G401.6 (cell line): Measurements from ENCODE around the gene CECR2.
"Not testable (repeated sequence)": the region's sequence is repeated elsewhere in the genome, so short reads cannot be mapped to it uniquely, and the experiment has no call there.

Experiments used
- FAIRE-seq: peaks from 2 replicates; lab custom pipeline; 2012; peaks lifted over from hg19 to GRCh38; lab: Jason Lieb, UNC

CECR2 gene

DNA sequence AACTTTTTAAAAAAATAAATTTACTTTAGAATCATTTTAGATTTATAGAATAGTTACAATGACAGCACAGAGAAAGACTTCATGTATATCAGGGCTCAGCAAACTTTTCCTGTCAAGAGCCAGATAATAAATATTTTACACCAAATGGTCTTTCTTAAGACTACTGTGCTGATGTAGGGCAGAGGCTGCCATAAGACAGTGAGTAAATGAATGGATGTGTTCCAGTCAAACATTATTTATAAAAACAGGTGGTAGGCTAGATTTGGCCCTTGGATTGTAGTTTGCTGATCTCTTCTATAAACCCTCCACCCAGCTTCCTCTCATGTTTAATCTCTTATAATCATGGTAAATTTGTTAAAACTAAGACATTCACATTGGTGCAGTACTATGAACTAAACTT is 33.0 kb downstream of the CECR2 start:
- no peak for FAIRE-seq

DNA sequence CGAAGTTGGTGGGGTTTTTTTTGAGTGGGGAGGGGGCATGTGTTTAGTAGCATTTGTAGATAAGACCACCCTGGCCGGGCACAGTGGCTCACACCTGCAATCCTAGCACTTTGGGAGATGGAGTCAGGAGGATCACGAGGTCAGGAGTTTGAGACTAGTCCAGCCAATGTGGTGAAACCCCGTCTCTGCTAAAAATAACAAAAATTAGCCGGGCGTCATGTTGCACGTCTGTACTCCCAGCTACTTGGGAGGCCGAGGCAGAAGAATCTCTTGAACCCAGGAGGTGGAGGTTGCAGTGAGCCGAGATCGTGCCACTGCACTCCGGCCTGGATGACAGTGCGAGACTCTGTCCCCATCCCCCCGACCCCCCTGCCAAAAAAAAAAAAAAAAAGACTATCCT is 34.6 kb downstream of the CECR2 start:
- FAIRE-seq = no peak

DNA sequence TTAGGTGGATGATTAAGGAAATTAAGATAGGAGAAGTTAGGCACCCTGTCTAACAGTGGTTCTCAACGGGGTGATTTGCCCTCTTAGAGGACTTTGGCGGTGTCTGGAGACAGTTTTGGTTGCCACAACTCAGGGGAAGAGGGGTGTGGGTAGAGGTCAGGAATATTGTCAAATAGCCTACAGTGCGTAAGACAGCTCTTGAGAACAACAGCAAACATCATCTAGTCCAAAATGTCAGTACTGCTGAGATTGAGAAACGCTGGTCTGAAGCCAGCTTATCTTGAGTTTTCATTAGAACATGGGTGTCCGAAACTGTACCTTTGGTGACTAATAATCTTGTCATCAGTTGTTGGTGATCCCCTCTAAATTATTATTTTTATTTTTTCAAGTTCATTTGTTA is 38.4 kb downstream of the CECR2 start:
- FAIRE-seq = no peak

DNA sequence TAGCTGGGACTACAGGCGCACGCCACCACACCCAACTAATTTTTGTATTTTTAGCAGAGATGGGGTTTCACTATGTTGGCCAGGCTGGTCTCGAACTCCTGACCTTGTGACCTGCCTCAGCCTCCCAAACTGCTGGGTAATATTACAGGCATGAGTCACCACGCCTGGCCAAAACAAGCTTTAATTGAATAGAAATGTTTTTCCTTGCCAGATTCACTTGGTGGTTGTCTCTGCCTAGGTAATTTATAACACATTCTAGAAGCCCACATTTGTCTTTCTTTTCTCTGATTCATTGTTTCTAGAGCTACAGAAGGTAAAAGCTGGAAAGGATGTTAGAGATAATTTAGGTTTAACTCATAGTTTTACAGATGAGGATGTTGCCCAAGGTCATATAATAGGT is 41.3 kb downstream of the CECR2 start:
- no peak for FAIRE-seq

DNA sequence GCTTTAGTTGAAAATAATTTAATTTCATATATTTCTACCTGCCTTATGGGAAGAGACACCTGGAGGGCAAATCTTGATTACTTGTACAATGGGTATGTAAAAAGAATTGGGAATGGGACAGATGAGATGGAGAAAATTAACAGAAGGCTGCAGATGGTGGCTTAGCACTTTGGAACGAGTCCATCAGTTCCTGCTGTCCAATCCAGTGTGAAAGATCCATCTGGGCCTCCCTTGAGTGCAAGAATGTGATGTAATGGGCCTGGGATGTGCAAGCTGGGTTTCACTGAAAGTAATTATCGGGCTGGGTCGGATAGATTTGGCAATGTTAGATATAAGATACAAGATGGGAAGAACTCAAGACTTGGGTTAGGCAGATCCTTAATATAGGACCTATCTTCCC is 42.0 kb downstream of the CECR2 start:
- no peak for FAIRE-seq

DNA sequence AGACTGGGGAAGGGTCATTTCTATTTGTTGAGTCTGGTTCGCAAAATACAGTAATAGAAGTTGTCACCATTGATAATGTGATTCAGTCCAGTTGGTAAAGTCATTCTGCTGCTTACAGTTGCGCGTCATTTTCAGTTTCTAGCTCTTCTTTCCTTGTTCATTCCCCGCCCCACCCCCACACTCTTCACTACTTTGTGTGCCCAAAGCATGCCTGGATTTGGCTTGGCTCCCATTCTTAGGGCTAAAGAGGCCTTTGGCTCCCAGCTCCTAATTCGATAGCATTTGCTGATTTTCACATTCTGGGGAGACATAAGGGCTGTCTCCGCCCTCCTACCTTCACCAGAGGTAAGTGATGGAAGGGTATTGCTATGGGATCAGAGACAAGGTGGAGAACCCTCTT is 43.0 kb downstream of the CECR2 start:
- FAIRE-seq = no peak

DNA sequence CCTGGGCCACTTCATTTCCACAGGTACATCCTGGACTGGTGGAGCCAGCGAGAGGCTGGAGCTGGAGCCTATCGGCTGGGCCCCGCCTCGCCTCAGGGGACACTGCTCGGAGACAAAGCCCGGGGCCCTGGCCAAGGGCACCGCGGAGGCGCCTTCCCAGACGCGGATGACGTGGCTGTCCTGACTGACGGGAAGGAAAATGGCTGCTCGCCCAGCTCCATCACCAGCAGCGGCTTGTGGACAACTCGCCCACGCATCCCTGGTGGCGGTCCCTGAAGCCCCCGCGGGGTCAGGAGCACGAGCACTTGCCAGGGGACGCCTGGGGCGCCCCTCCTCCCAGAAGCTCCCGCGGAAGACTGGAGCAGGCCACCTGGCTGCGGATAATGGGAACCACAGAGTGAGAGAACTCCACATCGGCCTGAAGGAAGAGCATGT is 49.6 kb downstream of the CECR2 start:
- FAIRE-seq = no peak

DNA sequence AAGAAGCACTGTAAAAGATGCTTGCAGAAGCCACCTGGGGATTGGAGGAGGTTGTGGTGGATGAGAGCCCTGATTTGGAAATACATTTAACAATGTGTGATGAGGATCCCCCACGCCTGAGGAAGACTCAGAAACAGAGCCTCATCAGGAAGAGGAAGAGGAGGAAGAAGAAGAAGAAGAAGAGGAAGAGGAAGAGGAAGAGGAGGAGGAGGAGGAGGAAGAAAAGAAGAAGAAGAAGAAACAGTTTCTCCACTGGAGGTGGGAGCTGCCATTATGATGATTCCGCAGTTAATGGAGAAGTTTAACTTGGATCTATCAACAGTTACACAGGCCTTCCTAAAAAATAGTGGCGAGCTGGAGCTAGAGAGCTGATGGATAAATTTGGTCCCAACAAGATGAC is 50.1 kb downstream of the CECR2 start:
- no peak for FAIRE-seq

DNA sequence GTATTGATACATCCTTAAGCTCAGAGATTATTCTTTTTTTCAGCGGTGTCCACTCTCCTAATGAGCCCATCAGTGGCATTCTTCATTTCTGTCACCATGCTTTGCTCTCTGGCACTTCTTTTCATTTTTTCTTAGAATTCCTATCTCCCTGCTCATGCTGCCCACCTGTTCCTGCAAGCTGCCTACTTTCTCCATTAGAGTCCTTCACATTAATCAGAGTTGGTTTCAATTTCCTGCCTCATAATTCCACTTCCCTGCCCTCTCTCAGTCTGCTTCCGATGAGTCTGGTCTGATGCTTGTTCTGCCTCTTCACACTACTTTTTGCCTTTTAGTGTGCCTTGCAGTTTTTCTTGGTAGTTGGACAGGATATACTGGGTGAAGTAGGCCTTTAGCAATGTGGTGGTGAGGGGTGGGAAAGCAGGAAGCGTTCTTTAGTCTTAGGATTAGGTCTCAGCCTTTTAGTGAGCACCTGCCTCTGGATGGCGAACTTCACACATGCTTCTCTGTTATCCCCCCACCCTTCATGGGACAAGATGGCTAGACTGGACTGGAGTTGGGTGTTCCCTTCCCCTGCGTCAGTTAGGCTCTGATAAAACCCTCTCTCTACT is 53.6 kb downstream of the CECR2 start:
- FAIRE-seq = no peak

DNA sequence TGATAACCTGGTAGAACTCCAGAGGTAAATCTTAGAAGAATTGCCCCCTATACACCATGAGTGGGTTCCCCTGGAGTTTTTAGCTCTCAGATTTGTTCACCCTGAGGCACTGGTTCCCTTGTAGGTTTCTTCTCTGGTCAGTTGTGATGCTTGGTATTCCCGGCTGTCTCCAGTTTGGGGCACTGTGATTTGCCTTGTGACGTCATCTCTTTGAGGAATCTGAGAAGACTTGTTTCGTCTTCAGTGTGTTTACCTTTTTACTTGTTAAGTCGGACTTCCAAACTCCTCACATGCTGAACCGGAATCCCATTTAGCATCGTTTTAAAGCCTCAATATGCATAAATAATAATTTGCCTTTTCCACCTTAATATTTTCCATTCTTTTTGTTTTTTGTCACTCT is 54.4 kb downstream of the CECR2 start:
- FAIRE-seq = no peak

DNA sequence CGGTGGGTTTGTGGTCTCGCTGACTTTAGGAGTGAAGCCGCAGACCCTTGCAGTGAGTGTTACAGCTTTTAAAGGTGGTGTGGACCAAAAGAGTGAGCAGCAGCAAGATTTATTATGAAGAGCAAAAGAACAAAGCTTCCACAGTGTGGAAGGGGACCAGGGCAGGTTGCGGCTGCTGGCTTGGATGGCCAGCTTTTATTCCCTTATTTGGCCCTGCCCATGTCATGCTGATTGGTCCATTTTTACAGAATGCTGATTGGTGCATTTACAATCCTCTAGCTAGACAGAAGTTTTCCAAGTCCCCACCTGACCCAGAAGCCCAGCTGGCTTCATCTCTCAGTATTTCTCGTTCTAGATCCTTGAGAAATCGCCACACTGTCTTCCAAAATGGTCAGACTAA is 58.3 kb downstream of the CECR2 start:
- not testable (repeated sequence) for FAIRE-seq

DNA sequence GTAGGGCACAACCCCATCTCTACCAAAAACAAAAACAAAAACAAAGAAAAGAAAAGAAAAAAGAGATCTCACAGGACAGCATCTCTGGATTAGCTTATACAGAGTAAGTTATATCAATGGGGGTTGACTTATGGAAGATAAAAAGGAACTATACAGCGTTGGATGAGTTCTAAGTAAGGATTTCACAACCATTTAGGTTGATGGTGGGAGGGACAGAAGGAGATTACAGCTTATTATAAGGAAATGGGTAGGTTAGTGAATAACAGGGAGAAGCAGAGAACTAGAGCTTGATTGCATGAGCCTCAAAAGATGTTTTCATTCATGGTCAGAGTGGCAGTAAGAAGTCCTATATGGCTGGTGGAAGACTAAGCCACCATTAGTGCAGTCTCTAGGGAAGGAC is 60.3 kb downstream of the CECR2 start:
- FAIRE-seq = no peak

DNA sequence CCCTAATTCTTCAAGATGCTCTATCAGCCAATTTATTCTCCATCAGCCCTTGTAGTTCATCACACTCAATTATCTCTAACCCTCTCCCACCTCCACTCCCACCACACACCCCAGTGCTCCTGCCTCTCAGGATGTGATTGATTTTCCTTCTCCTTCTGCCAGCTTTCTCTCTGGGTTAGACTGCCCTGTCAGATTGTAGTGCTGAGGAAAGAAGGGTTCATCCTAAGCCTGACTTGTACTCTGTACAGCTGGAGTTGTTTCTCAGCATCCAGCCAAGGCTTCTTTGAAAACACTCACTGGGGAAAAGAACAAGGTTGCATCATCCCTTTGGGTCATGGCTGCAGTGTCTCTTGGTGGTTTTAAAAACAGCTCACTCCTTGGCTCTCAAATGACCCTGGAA is 61.2 kb downstream of the CECR2 start:
- no peak for FAIRE-seq

DNA sequence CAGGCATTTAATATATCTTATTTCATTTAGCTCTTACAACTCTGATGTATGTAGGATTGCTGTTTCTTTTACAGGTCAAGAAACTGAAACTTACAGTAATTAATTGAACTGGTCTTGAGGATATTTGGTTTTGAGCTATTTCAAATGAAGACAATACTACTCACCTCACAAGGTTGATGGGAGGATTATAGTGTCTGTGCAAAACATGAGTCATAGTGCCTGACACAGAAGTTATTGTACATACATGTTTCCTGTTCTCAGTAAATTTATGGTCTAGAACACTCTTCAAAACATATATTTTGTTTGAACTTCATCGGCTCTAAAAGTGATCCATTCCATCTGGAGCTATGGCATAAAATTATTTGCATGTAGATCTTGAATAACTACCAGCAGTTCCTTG is 61.9 kb downstream of the CECR2 start:
- no peak for FAIRE-seq

DNA sequence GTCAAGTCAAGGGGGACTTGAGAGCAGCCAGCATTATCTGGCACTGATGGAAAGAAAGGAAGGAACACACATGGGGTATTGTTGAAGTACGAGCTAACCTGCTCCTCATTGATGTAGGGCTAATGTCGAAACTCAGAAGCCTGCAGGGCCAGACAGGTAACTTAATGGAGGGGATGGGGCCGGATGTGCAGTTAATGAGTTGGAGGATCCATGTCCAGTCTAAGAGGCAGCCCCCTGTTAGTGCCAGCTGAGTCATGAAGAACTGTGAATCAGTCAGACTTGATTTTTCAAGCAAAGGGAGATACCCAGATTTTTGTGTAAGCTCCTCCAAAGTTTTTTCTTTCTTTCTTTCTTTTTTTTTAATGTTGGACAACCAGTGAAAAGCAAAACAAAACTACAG is 65.6 kb downstream of the CECR2 start:
- no peak for FAIRE-seq

DNA sequence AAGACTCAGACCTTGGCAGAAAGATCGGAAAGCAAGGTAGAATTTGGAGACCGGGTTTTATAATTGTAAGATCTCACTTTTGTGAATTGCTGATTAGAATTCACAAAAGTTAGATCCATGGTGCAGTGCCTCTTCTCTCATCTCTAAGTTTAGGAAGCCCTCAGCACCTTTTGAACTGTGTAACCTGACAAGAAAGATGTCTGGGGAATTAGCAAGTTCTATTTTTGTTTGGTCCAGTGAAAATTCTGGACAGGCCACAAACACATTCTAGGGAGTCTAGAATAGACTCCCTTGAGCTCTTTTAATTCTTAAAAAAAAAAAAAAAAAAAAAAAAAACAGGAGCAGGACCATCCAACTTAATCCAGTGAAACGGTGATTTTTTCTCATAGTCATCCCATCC is 66.1 kb downstream of the CECR2 start:
- no peak for FAIRE-seq

DNA sequence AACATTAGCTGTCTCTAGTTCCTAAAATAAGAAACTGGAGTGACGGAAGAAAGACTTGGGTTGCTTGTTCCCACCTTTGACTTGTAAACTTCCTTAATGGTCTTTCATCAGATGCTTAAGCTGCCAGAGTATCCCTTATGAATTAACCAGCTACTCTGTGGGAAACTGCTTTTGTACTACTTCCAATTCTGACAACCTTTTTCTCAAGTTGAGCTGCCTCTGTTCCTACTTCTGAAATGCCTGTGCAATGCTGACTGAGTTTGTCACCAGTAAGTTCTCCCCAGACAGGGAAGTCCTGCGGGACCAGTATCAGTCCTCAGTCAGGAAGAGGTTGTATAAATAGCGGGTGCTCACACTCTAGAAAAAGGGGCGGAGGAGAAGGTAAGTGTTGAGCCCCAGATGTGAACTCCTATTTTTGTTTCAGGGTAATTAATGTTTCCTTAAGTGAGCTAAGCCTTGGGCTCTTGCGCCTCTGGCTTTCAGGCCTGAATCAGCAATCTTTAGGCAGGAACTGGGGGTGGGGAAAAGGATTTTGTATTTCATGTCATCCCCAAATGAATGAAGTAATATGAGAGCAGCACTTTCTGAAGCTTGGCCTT is 67.2 kb downstream of the CECR2 start:
- FAIRE-seq = no peak

DNA sequence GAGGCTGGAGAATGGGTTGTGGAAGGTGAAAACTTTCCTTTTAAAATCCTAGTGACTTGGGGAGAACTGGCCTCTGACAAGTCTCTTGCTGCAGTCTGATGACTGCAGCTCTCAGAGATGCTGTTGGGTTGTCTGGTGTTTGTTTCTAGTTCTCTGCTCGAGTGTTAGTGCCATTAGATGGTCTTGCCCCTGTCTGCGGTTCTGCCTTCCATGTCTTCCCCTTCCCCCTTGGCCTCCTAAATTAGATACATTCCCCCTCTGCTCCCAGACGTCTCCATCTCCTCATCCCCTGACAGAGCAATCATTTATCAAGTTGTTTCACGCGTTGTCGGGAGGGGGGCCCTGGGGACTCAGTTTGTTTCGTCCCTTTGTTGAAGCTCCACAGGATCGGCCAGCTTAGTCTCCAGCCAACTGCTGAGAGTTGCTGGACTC is 67.7 kb downstream of the CECR2 start:
- no peak for FAIRE-seq

DNA sequence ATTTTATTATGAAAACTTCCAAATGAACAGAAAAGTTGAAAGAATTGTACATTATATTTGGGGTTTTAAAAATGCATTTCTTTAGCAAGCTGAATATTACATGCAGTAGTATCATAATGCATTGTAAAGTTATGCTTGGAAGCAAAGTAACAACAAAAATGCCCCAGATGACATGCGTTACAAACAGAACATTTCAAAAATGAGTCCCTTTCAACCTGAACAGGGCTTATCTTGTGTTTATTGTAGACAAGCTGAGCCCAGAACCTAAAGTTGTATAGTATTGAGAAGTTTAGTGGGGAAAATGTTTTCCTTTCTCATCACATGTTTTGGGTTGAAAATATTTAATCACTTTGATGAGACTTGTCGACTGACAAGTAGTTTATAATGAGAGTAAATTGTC is 68.8 kb downstream of the CECR2 start:
- no peak for FAIRE-seq

DNA sequence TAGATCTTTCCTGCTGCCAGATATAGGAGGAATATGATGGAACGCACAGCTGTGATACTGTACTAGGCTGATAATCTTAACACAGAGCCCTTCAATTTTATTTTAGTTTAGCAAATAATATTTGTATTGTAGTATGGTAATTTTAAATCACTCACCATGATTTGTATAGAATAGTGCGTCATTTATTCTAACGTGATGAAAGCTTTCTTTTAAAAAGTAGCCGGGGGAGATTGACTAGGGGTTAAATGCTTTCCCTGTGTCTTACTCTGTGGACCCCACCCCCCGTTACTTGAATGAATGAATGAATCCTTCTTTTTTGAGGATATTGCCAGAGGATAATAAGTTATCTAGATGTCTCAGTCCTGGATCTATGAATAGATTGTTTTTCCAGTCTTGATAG is 72.1 kb downstream of the CECR2 start:
- FAIRE-seq = no peak

DNA sequence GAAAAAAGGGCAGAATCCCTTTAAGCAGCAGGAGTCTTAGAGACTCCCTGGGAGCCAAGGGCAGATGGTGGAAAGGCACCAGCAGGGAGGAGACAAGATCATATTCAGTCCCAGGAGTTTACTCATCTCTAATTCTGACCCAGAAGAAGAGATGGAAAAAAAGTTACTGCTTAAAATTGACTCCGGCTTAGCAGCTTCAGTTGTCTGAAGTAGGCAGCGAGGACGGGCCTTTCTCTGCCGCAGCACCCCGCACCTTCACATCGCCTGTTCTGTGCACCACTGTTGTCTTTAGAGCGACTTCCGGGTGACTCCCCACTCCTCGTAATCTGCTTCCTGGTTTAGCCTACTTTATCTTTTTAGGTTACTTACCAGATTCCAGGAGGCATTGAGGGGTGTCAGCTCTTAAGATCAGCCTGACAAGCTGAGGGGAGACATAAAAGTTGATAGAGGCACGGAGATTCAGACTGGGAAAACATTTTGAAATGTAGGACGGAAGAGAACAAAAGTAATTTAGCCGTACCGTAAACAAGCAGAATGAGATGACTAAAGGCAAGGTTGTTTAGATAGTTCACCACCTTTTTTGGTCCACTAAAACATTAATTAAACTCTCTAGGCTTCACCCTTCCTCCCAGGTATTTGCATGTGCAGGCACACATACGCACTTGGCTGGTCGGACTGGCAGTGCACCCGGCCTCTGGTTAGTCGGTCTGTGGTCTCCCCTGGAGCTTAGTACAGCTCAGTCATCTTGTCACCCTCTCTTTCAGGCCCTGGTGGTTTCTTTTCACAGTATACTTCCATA is 74.3 kb downstream of the CECR2 start:
- no peak for FAIRE-seq

DNA sequence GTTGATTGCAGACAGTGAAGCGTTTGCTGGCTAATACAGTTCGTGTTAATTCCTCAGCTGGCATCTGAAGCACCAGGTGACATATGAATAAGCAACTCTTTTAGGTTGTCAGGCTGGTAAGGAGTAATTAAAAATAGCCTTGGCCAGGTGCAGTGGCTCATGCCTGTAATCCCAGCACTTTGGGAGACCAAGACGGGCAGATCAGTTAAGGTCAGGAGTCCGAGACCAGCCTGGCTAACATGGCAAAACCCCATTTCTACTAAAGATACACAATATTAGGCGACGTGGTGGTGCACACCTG is 74.9 kb downstream of the CECR2 start:
- FAIRE-seq = no peak

DNA sequence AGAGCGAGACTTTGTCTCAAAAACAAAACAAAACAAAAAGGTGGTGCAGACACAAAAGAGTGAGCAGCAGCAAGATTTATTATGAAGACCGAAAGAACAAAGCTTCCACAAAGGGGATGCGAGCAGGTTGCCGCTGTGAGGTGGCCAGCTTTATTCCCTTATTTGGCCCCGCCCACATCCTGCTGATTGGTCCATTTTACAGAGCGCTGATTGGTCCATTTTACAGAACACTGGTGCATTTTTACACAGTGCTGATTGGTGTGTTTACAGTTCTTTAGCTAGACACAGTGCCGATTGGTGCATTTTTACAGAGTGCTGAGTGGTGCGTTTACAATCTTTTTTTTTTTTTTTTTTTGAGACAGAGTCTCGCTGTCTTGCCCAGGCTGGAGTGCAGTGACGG is 77.4 kb downstream of the CECR2 start:
- FAIRE-seq = no peak

DNA sequence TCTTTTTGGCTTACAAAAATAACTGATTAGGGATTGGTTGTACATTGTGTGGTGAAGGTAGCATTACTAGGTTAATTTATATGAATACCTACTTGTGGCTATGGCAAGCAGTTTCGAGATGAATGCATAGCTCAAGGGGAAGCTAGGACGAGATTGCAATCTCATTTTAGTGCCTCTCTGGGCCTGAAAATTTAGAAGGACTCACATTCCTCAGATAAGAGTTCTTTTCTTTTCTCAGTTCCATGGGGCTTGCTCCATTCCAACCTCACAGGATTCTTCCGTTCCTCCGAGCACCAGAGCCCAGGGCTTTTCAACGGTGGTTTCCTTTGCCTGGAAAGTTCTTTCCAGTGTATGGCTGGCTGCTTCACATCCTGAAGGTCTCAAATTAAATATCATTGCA is 82.1 kb downstream of the CECR2 start:
- no peak for FAIRE-seq
